HepG2 (cell line): ENCODE measurements around the gene AKAP10. TPM values are rescaled to one million over a fixed set of nuclear protein-coding genes. Genes with fewer than 3 reads are reported as not detected.

Experiments used
- ATAC-seq: fragments of 200-7000 bp; cut with Tn5 transposase; 3 replicates; pipeline ENCODE4 v1.9.1; 2020; ENCODE audit warnings: mild to moderate bottlenecking, moderate library complexity
- BruUV-seq: library from RNA; stranded (reverse); fragments of 400-500 nt; replicated peaks from 2 replicates; lab custom pipeline; 2021; lab: Mats Ljungman, UMichigan
- CTCF ChIA-PET: fragments of 300-600 bp; formaldehyde crosslinking; extraction: SDS; loops from one replicate; lab custom pipeline; 2021; ENCODE audit warnings: low total read pairs, inconsistent platforms, low intra/inter-chr PET ratio; lab: Yijun Ruan, JAX
- POLR2A ChIA-PET: fragments of 350-600 bp; sonication (Branson Sonifier 250); formaldehyde crosslinking; loops from one replicate; lab custom pipeline; 2020; ENCODE audit warnings: antibody characterized with exemption, inconsistent platforms; lab: Yijun Ruan, JAX
- DNase-seq: peaks from one replicate; pipeline ENCODE4 v3.0.0-alpha.2; 2015; ENCODE audit warnings: low spot score
- FAIRE-seq: peaks from 3 replicates; lab custom pipeline; 2011; peaks lifted over from hg19 to GRCh38; lab: Jason Lieb, UNC
- H2AFZ ChIP-seq: one replicate; pipeline ENCODE4 v1.6.1; 2011; ENCODE audit warnings: low read length, inconsistent platforms
- H3K27ac ChIP-seq: fragments of 300-600 bp; 3 replicates; pipeline ENCODE4 v1.8.0; 2011; ENCODE audit warnings: mixed run types, mild to moderate bottlenecking, mixed read lengths, low read length, inconsistent platforms; ENCODE audit not compliant: insufficient read depth; ENCODE audit errors: extremely low read length
- H3K27me3 ChIP-seq, 2 experiments: fragments of 200-600 bp in 1 of 2; 2 replicates in 1 of 2; 3 replicates in 1 of 2; pipeline versions ENCODE4 v1.6.0 to v1.8.0; 2011; ENCODE audit warnings: low read length in 2 of 2, mild to moderate bottlenecking in 2 of 2, moderate library complexity in 2 of 2, inconsistent platforms in 1 of 2; ENCODE audit not compliant: insufficient read depth in 2 of 2, control insufficient read depth in 1 of 2
- H3K36me3 ChIP-seq, 2 experiments: fragments of 200-600 bp in 1 of 2; replicated peaks in 1 of 2; 2 replicates in 1 of 2; 3 replicates in 1 of 2; pipeline versions ENCODE4 v1.5.1 to v1.8.0; 2011; ENCODE audit warnings: low read length in 2 of 2, inconsistent platforms in 1 of 2; ENCODE audit not compliant: insufficient read depth in 2 of 2, control insufficient read depth in 1 of 2
- H3K4me1 ChIP-seq: 2 replicates; pipeline ENCODE4 v1.5.1; 2012; ENCODE audit warnings: low read length, inconsistent platforms; ENCODE audit not compliant: insufficient read depth
- H3K4me2 ChIP-seq: 2 replicates; pipeline ENCODE4 v1.6.0; 2011; ENCODE audit warnings: low read depth, low read length, inconsistent platforms
- H3K4me3 ChIP-seq, 3 experiments: fragments of 200-600 bp in 1 of 3; sonication (generic), shearing (Covaris generic) in 1 of 3; replicated peaks in 1 of 3; 2 replicates each; pipeline ENCODE4 v1.5.1; 2011 to 2016; ENCODE audit warnings: low read length in 3 of 3, inconsistent platforms in 2 of 3, low read depth in 2 of 3, mild to moderate bottlenecking in 2 of 3, control low read depth in 1 of 3, mixed read lengths in 1 of 3; ENCODE audit not compliant: insufficient read depth in 1 of 3
- H3K79me2 ChIP-seq: one replicate; pipeline ENCODE4 v1.6.1; 2011; ENCODE audit warnings: low read length, inconsistent platforms; ENCODE audit not compliant: insufficient read depth
- H3K9ac ChIP-seq: 2 replicates; pipeline ENCODE4 v1.6.0; 2011; ENCODE audit warnings: mild to moderate bottlenecking, low read depth, low read length, inconsistent platforms; ENCODE audit not compliant: insufficient read depth
- H3K9me3 ChIP-seq: 2 replicates; pipeline ENCODE4 v1.5.1; 2012; ENCODE audit warnings: mild to moderate bottlenecking, low read length
- H4K20me1 ChIP-seq: 2 replicates; pipeline ENCODE4 v1.6.0; 2011; ENCODE audit warnings: inconsistent platforms, mild to moderate bottlenecking, low read length, moderate library complexity; ENCODE audit not compliant: insufficient read depth
- CBFB ChIP-seq: sonication (generic); formaldehyde crosslinking; IDR thresholded peaks from 2 replicates; pipeline ENCODE4 v1.4.0; 2020; ENCODE audit warnings: missing genetic modification reagents
- CBX2 ChIP-seq, 2 experiments: fragments of 200-600 bp in 1 of 2; sonication (generic); formaldehyde crosslinking in 1 of 2; IDR thresholded peaks; 2 replicates each; pipeline versions ENCODE4 v1.7.0 to v1.8.1; 2018 to 2022; ENCODE audit warnings: low read depth in 2 of 2, low read length in 1 of 2, mild to moderate bottlenecking in 1 of 2, missing genetic modification reagents in 1 of 2
- CEBPB ChIP-seq: IDR thresholded peaks from 2 replicates; pipeline ENCODE4 v1.6.1; 2011; ENCODE audit warnings: low read depth, low read length, improper control_type of control experiment, borderline replicate concordance
- GATAD1 ChIP-seq: IDR thresholded peaks from 2 replicates; pipeline ENCODE4 v1.6.1; 2016; ENCODE audit warnings: missing genetic modification reagents, missing compliant biosample characterization
- SOX6 ChIP-seq, 2 experiments: fragments of 450-650 bp in 1 of 2; sonication (generic) in 1 of 2; formaldehyde crosslinking in 1 of 2; IDR thresholded peaks; 2 replicates each; pipeline versions ENCODE4 v1.4.0 to v1.6.1; 2017 to 2020; ENCODE audit warnings: antibody characterized with exemption in 1 of 2, mild to moderate bottlenecking in 1 of 2, missing genetic modification reagents in 1 of 2
- TP53 ChIP-seq: sonication (generic); formaldehyde crosslinking; conservative IDR thresholded peaks from 2 replicates; pipeline ENCODE4 v1.4.0; 2020; ENCODE audit warnings: missing genetic modification reagents
- ZNF207 ChIP-seq: fragments of 450-650 bp; IDR thresholded peaks from 2 replicates; pipeline ENCODE4 v1.6.1; 2016; ENCODE audit warnings: antibody characterized with exemption, borderline replicate concordance
- ZNF570 ChIP-seq: sonication (generic); formaldehyde crosslinking; IDR thresholded peaks from 2 replicates; pipeline ENCODE4 v1.4.0; 2020; ENCODE audit warnings: mild to moderate bottlenecking, missing genetic modification reagents, borderline replicate concordance
- WGBS: methylation state at CpG from one replicate; pipeline ENCODE4 v1.1.6; 2017; ENCODE audit warnings: low lambda C conversion rate; 5-methylcytosine and 5-hydroxymethylcytosine counted together
- in situ Hi-C: cut with HindIII; loops from 2 replicates; pipeline ENCODE4 v1.10.0; 2017; ENCODE audit warnings: low pct_unique_long_range_greater_than_20kb; ENCODE audit not compliant: extremely low pct_ligation_motif_present
- intact Hi-C: fragments of 100-400 bp; cut with micrococcal nuclease; formaldehyde crosslinking; loops from one replicate; pipeline ENCODE4 v1.10.0; 2022; ENCODE audit not compliant: unreplicated experiment
- polyA plus RNA-seq, 8 experiments: library from polyadenylated mRNA; depleted of rRNA in 3 of 8; stranded (reverse) in 7 of 8; unstranded in 1 of 8; fragments of >200 nt; fragmentation: Illumina TruSeq in 4 of 8; extraction: Trizol in 4 of 8; gene quantifications; 2 replicates each; pipeline versions ENCODE4 v1.2.1 to v1.2.3, GENCODE V29; 2011 to 2016; ENCODE audit warnings: low read depth in 4 of 8, missing spikeins in 1 of 8, mixed read lengths in 1 of 8; ENCODE audit not compliant: insufficient read depth in 1 of 8
- total RNA-seq, 5 experiments: library from RNA; depleted of rRNA; stranded (reverse); fragments of >200 nt; fragmentation: Illumina TruSeq; extraction: Trizol; gene quantifications; 2 replicates each; pipeline ENCODE4 v1.2.3, GENCODE V29; 2016; ENCODE audit warnings: low read depth in 1 of 5
- TF ChIP-seq, protein P1 (sequence below): sonication (generic); formaldehyde crosslinking; IDR thresholded peaks from 2 replicates; pipeline ENCODE4 v1.4.0; 2020; ENCODE audit warnings: missing genetic modification reagents
- TF ChIP-seq, protein P2 (sequence below): sonication (generic); formaldehyde crosslinking; IDR thresholded peaks from 2 replicates; pipeline ENCODE4 v1.8.1; 2023; ENCODE audit warnings: missing genetic modification reagents, inconsistent platforms, borderline replicate concordance
- TF ChIP-seq, protein P3 (sequence below): sonication (generic); formaldehyde crosslinking; IDR thresholded peaks from 2 replicates; pipeline ENCODE4 v1.4.0; 2020; ENCODE audit warnings: mild to moderate bottlenecking, missing genetic modification reagents
- TF ChIP-seq, protein P4 (sequence below): sonication (generic); formaldehyde crosslinking; IDR thresholded peaks from 2 replicates; pipeline ENCODE4 v1.4.0; 2020; ENCODE audit warnings: mild to moderate bottlenecking, low read depth, missing genetic modification reagents

The AKAP10 gene
- total and polyA plus RNA-seq, 2 of the 13 experiments (the other 11 are each of a cell fraction or from before 2014, with no cell fraction given) = 17.6 to 21.7 TPM

DNA sequence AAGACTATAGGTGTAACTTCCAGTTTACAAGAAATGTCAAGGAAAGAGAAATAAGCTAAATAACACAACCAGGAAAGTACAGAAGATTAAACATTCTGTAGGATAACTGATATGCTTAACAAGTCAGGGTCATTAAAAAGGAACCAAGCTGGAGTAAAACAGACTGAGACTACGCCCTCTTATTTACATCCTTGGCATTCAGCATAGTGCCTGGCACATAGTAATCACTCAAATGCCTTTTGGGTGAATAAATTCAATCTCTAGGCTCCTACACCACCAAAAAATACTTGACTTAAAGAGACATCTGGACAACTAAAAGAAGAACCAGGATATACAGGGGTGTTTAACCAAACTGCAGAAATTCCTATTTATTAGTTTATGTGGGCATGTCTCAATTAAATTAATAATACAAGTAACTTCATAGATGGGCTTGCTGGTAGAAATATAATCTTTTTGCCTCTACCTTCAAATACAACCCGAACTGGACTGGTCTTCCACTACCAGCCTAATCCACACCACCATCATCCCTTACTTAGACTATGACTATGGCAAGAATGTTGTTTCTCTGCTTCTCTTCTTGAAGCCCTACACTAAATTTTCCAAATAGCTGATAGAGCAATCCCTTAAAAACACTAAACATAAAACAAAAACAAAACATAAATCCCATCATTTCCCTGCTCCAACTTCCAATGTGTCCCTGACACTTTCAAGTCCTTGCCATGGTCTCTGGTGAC is 62.2 kb downstream of the AKAP10 start:
- no peak overlapping the region for H3K9ac ChIP-seq
- no peak overlapping the region for H3K4me3 ChIP-seq
- H2AFZ ChIP-seq = no peak overlapping the region
- in situ Hi-C loops = no loop called here
- DNase-seq (no peak), FAIRE-seq (no peak), ATAC-seq (no peak)
- H3K4me2 ChIP-seq = no peak overlapping the region
- H3K27ac ChIP-seq = no peak overlapping the region
- H3K79me2 ChIP-seq = no peaks in the 10 kb centered on the region
- TSS peak; percentile 38 for BruUV-seq
- intact Hi-C loops = no loop called here
- no peaks in the 10 kb centered on the region for H3K4me1 ChIP-seq
- CTCF ChIA-PET = no interaction called here
- H3K36me3 ChIP-seq = peaks cover 9 to 43% of the 10 kb centered on the region in 2 experiments; a peak in 4 of 5 replicates
- H4K20me1 ChIP-seq = no peaks in the 10 kb centered on the region
- H3K9me3 ChIP-seq = no peaks in the 10 kb centered on the region
- TF ChIP-seq, protein P1, sequence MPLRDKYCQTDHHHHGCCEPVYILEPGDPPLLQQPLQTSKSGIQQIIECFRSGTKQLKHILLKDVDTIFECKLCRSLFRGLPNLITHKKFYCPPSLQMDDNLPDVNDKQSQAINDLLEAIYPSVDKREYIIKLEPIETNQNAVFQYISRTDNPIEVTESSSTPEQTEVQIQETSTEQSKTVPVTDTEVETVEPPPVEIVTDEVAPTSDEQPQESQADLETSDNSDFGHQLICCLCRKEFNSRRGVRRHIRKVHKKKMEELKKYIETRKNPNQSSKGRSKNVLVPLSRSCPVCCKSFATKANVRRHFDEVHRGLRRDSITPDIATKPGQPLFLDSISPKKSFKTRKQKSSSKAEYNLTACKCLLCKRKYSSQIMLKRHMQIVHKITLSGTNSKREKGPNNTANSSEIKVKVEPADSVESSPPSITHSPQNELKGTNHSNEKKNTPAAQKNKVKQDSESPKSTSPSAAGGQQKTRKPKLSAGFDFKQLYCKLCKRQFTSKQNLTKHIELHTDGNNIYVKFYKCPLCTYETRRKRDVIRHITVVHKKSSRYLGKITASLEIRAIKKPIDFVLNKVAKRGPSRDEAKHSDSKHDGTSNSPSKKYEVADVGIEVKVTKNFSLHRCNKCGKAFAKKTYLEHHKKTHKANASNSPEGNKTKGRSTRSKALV = no peak
- TF ChIP-seq, protein P2, sequence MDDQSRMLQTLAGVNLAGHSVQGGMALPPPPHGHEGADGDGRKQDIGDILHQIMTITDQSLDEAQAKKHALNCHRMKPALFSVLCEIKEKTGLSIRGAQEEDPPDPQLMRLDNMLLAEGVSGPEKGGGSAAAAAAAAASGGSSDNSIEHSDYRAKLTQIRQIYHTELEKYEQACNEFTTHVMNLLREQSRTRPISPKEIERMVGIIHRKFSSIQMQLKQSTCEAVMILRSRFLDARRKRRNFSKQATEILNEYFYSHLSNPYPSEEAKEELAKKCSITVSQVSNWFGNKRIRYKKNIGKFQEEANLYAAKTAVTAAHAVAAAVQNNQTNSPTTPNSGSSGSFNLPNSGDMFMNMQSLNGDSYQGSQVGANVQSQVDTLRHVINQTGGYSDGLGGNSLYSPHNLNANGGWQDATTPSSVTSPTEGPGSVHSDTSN (CRISPR knock-in tag) = no peak
- TF ChIP-seq, protein P3, sequence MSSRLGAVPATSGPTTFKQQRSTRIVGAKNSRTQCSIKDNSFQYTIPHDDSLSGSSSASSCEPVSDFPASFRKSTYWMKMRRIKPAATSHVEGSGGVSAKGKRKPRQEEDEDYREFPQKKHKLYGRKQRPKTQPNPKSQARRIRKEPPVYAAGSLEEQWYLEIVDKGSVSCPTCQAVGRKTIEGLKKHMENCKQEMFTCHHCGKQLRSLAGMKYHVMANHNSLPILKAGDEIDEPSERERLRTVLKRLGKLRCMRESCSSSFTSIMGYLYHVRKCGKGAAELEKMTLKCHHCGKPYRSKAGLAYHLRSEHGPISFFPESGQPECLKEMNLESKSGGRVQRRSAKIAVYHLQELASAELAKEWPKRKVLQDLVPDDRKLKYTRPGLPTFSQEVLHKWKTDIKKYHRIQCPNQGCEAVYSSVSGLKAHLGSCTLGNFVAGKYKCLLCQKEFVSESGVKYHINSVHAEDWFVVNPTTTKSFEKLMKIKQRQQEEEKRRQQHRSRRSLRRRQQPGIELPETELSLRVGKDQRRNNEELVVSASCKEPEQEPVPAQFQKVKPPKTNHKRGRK = no peak
- TF ChIP-seq CBFB (CRISPR knock-in tag) = no peak
- no peak for TF ChIP-seq ZNF207
- TF ChIP-seq GATAD1 (CRISPR knock-in tag) = no peak
- TF ChIP-seq, protein P4, sequence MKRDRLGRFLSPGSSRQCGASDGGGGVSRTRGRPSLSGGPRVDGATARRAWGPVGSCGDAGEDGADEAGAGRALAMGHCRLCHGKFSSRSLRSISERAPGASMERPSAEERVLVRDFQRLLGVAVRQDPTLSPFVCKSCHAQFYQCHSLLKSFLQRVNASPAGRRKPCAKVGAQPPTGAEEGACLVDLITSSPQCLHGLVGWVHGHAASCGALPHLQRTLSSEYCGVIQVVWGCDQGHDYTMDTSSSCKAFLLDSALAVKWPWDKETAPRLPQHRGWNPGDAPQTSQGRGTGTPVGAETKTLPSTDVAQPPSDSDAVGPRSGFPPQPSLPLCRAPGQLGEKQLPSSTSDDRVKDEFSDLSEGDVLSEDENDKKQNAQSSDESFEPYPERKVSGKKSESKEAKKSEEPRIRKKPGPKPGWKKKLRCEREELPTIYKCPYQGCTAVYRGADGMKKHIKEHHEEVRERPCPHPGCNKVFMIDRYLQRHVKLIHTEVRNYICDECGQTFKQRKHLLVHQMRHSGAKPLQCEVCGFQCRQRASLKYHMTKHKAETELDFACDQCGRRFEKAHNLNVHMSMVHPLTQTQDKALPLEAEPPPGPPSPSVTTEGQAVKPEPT = no peak
- TF ChIP-seq TP53 (CRISPR knock-in tag) = no peak
- no peak for TF ChIP-seq ZNF570 (CRISPR knock-in tag)
- TF ChIP-seq CEBPB = no peak
- TF ChIP-seq SOX6 (IDR thresholded peaks at IDR 0.05) = no peak
- TF ChIP-seq SOX6 (CRISPR knock-in tag; IDR thresholded peaks at IDR 0.05) = no peak
- no peak for TF ChIP-seq CBX2 (IDR thresholded peaks at IDR 0.05; ENCODE audit: low read depth, low read length)
- no peak for TF ChIP-seq CBX2 (CRISPR knock-in tag; IDR thresholded peaks at IDR 0.05; ENCODE audit: low read depth)
- POLR2A ChIA-PET = no interaction called here
- H3K27me3 ChIP-seq = no peaks in the 10 kb centered on the region
- 95% methylated on average over 2 of the region's 2 CpGs for WGBS
